Measurements from ENCODE around the gene TMEM235.
"Not testable (repeated sequence)": the region's sequence is repeated elsewhere in the genome, so short reads cannot be mapped to it uniquely, and the experiment has no call there.

TMEM235 gene

GRCh38 chr17:78238823-78239488 lies 7.5 kb downstream of the TMEM235 start:
- DNase-seq (ENCODE audit: low read depth): no peak

- no peak for DNase-seq (ENCODE audit: low read depth)
Observed at GRCh38 chr17:78239489-78239931, 8.1 kb downstream of the TMEM235 start.

- DNase-seq (ENCODE audit: low read depth): no peak
Observed at GRCh38 chr17:78240012-78240655, 8.7 kb downstream of the TMEM235 start.

- no peak for DNase-seq (ENCODE audit: low read depth)
Observed at GRCh38 chr17:78240839-78241238, 9.4 kb downstream of the TMEM235 start.

- DNase-seq (ENCODE audit: low read depth): no peak
Observed at GRCh38 chr17:78241277-78242023, 10.0 kb downstream of the TMEM235 start.

- no peak for DNase-seq (ENCODE audit: low read depth)
Observed at GRCh38 chr17:78242024-78242742, 10.8 kb downstream of the TMEM235 start.

- DNase-seq (ENCODE audit: low read depth): no peak
Observed at GRCh38 chr17:78247304-78247703, 15.9 kb downstream of the TMEM235 start.

- no peak for DNase-seq (ENCODE audit: low read depth)
Observed at GRCh38 chr17:78248051-78248914, 16.9 kb downstream of the TMEM235 start.

GRCh38 chr17:78249074-78249817 lies 17.8 kb downstream of the TMEM235 start:
- DNase-seq (ENCODE audit: low read depth): no peak

GRCh38 chr17:78249818-78250806 lies 18.7 kb downstream of the TMEM235 start:
- no peak for DNase-seq (ENCODE audit: low read depth)

GRCh38 chr17:78250891-78251772 lies 19.7 kb downstream of the TMEM235 start:
- peak; percentile 78 for DNase-seq (ENCODE audit: low read depth)

- no peak for DNase-seq (ENCODE audit: low read depth)
Observed at GRCh38 chr17:78251773-78252103, 20.3 kb downstream of the TMEM235 start.

- DNase-seq (ENCODE audit: low read depth): peak; percentile 39
Observed at GRCh38 chr17:78252111-78252634, 20.7 kb downstream of the TMEM235 start.

GRCh38 chr17:78252701-78253635 lies 21.5 kb downstream of the TMEM235 start:
- no peak for DNase-seq (ENCODE audit: low read depth)

- not testable (repeated sequence) for DNase-seq (ENCODE audit: low read depth)
Observed at GRCh38 chr17:78253636-78253945, 22.2 kb downstream of the TMEM235 start.

- peak; percentile 75 for DNase-seq (ENCODE audit: low read depth)
Observed at GRCh38 chr17:78253946-78254672, 22.7 kb downstream of the TMEM235 start.
